K562 (cell line): ENCODE measurements around the gene SERPINE1. TPM values are rescaled to one million over a fixed set of nuclear protein-coding genes. Genes with fewer than 3 reads are reported as not detected.

Experiments used
- ARID1B ChIP-seq: fragments of 450-650 bp; IDR thresholded peaks from 2 replicates; pipeline ENCODE4 v1.6.1; 2016; ENCODE audit warnings: antibody characterized with exemption, mild to moderate bottlenecking, inconsistent platforms
- E4F1 ChIP-seq: fragments of 250-450 bp; sonication (Bioruptor Pico); IDR thresholded peaks from 2 replicates; pipeline ENCODE4 v1.5.0; 2021; ENCODE audit warnings: mild to moderate bottlenecking, borderline replicate concordance
- FOXP1 ChIP-seq: sonication (generic); formaldehyde crosslinking; IDR thresholded peaks from 2 replicates; pipeline ENCODE4 v1.8.0; 2022; ENCODE audit warnings: mild to moderate bottlenecking, missing genetic modification reagents
- FOXP4 ChIP-seq: sonication (generic); formaldehyde crosslinking; IDR thresholded peaks from 2 replicates; pipeline ENCODE4 v1.8.0; 2022; ENCODE audit warnings: mild to moderate bottlenecking, missing genetic modification reagents, borderline replicate concordance
- HES1 ChIP-seq: fragments of 450-650 bp; IDR thresholded peaks from 2 replicates; pipeline ENCODE4 v1.6.1; 2016; ENCODE audit warnings: low read depth, mild to moderate bottlenecking, moderate library complexity
- HNRNPK ChIP-seq: fragments of 200-400 bp; formaldehyde crosslinking; IDR thresholded peaks from one replicate; pipeline ENCODE4 v1.6.1; 2018; ENCODE audit warnings: mild to moderate bottlenecking, low read depth, low read length; ENCODE audit not compliant: poor library complexity, severe bottlenecking
- IRF1 ChIP-seq: sonication (generic); formaldehyde crosslinking; IDR thresholded peaks from 2 replicates; pipeline ENCODE4 v1.8.0; 2022; ENCODE audit warnings: missing genetic modification reagents, mild to moderate bottlenecking, borderline replicate concordance
- NFE2L1 ChIP-seq: fragments of 450-650 bp; IDR thresholded peaks from 2 replicates; pipeline ENCODE4 v1.6.1; 2016; ENCODE audit warnings: missing genetic modification characterization, low read depth, mild to moderate bottlenecking, missing compliant biosample characterization, moderate library complexity, borderline replicate concordance
- RBM15 ChIP-seq: fragments of 200-400 bp; formaldehyde crosslinking; IDR thresholded peaks from 2 replicates; pipeline ENCODE4 v1.6.1; 2018; ENCODE audit warnings: mild to moderate bottlenecking, low read length, moderate library complexity; ENCODE audit not compliant: insufficient read depth
- SMAD3 ChIP-seq: fragments of 450-650 bp; formaldehyde crosslinking; conservative IDR thresholded peaks from 2 replicates; pipeline ENCODE4 v1.4.0; 2020; ENCODE audit warnings: mild to moderate bottlenecking
- XRCC4 ChIP-seq: IDR thresholded peaks from one replicate; pipeline ENCODE4 v1.6.1; 2011; ENCODE audit not compliant: insufficient read depth, insufficient read length; ENCODE audit errors: extremely low read depth
- ZFP30 ChIP-seq: fragments of 250-450 bp; sonication (Bioruptor Pico); IDR thresholded peaks from 2 replicates; pipeline ENCODE4 v1.8.0; 2022; ENCODE audit warnings: moderate library complexity, mild to moderate bottlenecking, inconsistent platforms, borderline replicate concordance
- ZNF197 ChIP-seq: fragments of 200-800 bp; sonication (Bioruptor generic); IDR thresholded peaks from 2 replicates; pipeline ENCODE4 v1.6.1; 2016; ENCODE audit warnings: low read depth, missing genetic modification characterization, missing compliant biosample characterization
- ZNF3 ChIP-seq: fragments of 250-450 bp; sonication (Bioruptor Pico); IDR thresholded peaks from 2 replicates; pipeline ENCODE4 v1.5.0; 2021; ENCODE audit warnings: mild to moderate bottlenecking, moderate library complexity
- ZNF445 ChIP-seq: fragments of 250-450 bp; sonication (Bioruptor Pico); IDR thresholded peaks from 2 replicates; pipeline ENCODE4 v1.4.0; 2020; ENCODE audit warnings: low read depth, mild to moderate bottlenecking, moderate library complexity
- ZNF79 ChIP-seq: fragments of 250-450 bp; sonication (Bioruptor Pico); IDR thresholded peaks from 2 replicates; pipeline ENCODE4 v1.4.0; 2020; ENCODE audit warnings: low read depth, mild to moderate bottlenecking, moderate library complexity
- ZSCAN32 ChIP-seq: fragments of 450-650 bp; formaldehyde crosslinking; IDR thresholded peaks from 2 replicates; pipeline ENCODE4 v1.4.0; 2020; ENCODE audit warnings: mild to moderate bottlenecking, moderate library complexity
- polyA plus RNA-seq, 8 experiments: library from polyadenylated mRNA; depleted of rRNA in 4 of 8; stranded (reverse) in 5 of 8; unstranded in 3 of 8; fragments of >200 nt; fragmentation: Nextera tagmentation in 2 of 8; fragmentation: Illumina TruSeq in 1 of 8; extraction: Ambion mirVana in 2 of 8; extraction: Trizol in 1 of 8; gene quantifications; 2 replicates each; pipeline versions ENCODE4 v1.2.1 to v1.2.3, GENCODE V29; 2011 to 2014; ENCODE audit warnings: inconsistent platforms in 1 of 8, missing spikeins in 1 of 8
- total RNA-seq, 7 experiments: library from RNA; depleted of rRNA in 6 of 7; stranded (reverse); fragments of >200 nt in 6 of 7; fragmentation: Illumina TruSeq in 2 of 7; extraction: Trizol in 2 of 7; gene quantifications; 2 replicates each; pipeline versions ENCODE4 v1.2.1 to v1.2.3, GENCODE V29; 2011 to 2021; ENCODE audit warnings: low replicate concordance in 1 of 7
- TF ChIP-seq, protein P1 (sequence below), 2 experiments: fragments of 450-650 bp; IDR thresholded peaks; 2 replicates each; pipeline ENCODE4 v1.6.1; 2016
- TF ChIP-seq, protein P2 (sequence below): fragments of 250-450 bp; sonication (Bioruptor Pico); IDR thresholded peaks from 2 replicates; pipeline ENCODE4 v1.8.0; 2021; ENCODE audit warnings: moderate library complexity, mild to moderate bottlenecking, inconsistent platforms

The SERPINE1 gene
- total and polyA plus RNA-seq, 9 of the 15 experiments (the other 6 are each of a cell fraction or from before 2014, with no cell fraction given): 0.22 to 4.8 (median 0.91) TPM

DNA sequence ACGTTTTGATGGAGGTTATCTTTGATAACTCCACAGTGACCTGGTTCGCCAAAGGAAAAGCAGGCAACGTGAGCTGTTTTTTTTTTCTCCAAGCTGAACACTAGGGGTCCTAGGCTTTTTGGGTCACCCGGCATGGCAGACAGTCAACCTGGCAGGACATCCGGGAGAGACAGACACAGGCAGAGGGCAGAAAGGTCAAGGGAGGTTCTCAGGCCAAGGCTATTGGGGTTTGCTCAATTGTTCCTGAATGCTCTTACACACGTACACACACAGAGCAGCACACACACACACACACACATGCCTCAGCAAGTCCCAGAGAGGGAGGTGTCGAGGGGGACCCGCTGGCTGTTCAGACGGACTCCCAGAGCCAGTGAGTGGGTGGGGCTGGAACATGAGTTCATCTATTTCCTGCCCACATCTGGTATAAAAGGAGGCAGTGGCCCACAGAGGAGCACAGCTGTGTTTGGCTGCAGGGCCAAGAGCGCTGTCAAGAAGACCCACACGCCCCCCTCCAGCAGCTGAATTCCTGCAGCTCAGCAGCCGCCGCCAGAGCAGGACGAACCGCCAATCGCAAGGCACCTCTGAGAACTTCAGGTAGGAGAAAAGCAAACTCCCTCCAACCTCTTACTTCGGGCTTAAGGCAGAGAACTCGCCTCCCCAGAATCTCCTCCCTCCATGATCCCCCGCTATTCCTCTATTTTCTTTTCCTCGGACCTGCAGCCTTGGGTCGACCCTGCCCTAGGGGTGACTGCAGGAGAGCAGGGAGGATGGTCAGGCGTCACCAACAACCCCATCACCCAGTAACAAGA lies at the start of gene SERPINE1 (continued):
- TF ChIP-seq E4F1 (peak; percentile 14; the same call in 1 of the 2 replicates), FOXP1 (CRISPR knock-in tag) (no peak), ZSCAN32 (CRISPR knock-in tag) (no peak), NFE2L1 (tag) (no peak), XRCC4 (no peak), FOXP4 (CRISPR knock-in tag) (no peak), ARID1B (no peak), ZNF197 (CRISPR knock-in tag) (0 out of 2 replicates have a peak, but pooled peaks have one; percentile 33), SMAD3 (CRISPR knock-in tag) (no peak), ZNF79 (CRISPR knock-in tag) (no peak), RBM15 (no peak), HNRNPK (no peak), ZNF3 (CRISPR knock-in tag) (no peak), ZFP30 (CRISPR knock-in tag) (no peak), IRF1 (CRISPR knock-in tag) (0 out of 2 replicates have a peak, but pooled peaks have one; percentile 58), HES1 (no peak), ZNF445 (CRISPR knock-in tag) (0 out of 2 replicates have a peak, but pooled peaks have one; percentile 13)
- TF ChIP-seq, protein P1, sequence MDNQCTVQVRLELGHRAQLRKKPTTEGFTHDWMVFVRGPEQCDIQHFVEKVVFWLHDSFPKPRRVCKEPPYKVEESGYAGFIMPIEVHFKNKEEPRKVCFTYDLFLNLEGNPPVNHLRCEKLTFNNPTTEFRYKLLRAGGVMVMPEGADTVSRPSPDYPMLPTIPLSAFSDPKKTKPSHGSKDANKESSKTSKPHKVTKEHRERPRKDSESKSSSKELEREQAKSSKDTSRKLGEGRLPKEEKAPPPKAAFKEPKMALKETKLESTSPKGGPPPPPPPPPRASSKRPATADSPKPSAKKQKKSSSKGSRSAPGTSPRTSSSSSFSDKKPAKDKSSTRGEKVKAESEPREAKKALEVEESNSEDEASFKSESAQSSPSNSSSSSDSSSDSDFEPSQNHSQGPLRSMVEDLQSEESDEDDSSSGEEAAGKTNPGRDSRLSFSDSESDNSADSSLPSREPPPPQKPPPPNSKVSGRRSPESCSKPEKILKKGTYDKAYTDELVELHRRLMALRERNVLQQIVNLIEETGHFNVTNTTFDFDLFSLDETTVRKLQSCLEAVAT (IDR thresholded peaks at IDR 0.05): no peak
- TF ChIP-seq, protein P2, sequence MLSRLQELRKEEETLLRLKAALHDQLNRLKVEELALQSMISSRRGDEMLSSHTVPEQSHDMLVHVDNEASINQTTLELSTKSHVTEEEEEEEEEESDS: no peak
